Muscle of arm (tissue), 12 donors: Measurements from ENCODE around the gene DPP7. TPM values are rescaled to one million over a fixed set of nuclear protein-coding genes. Genes with fewer than 3 reads are reported as not detected.

Source experiments
- DNase-seq: peaks from one replicate; pipeline ENCODE4 v3.0.0-alpha.2; 2013
- polyA plus RNA-seq, 12 donors: library from polyadenylated mRNA; unstranded; fragments of 120-200 nt; gene quantifications; one replicate each; pipeline ENCODE4 v1.2.1, GENCODE V29; 2013; ENCODE audit not compliant: insufficient read length in 12 of 12

DPP7 gene
- polyA plus RNA-seq, 12 donors: 16.7 to 86.0 (median 23.7) TPM; not detected in 1

DNA sequence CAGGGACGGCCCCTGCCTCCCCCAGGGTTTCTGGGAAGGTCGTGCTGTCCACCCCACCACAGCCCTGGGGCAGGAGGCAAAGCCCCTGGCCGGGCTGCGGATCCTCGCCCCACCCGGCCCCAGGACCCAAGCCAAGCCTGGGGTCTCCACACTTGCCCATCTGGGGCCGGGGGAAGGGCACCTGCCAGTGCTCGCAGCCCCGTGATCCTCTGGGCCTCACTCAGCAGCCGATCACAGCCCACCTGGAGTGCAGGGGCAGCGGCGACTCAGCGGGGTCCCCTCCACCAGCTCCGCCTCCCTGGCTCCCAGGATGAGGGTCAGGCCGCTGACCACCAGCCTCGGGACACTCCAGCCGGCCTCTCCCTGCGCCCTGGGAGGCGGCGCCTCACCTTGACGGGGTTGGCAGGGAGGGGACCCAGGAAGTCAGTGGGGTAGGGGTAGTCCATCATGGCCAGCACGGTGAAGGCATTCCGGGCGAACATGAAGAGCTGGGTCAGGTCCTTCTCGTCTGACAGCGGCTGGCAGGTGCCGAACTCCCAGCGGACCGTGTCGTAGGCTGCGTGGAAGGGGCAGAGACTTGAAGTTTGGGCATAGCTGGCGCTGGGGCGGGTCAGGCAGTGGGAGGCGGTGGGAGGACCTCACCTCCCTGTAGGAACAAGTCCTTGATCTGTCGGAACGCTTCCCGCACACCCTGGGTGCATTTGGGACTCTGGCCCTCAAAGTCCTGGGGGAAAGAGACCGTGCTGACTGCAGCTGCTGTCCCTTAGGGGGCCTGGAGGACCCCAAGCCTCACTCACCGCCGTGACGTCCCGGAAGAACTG lies 1.8 kb downstream of the DPP7 start:
- DNase-seq: no peak

DNA sequence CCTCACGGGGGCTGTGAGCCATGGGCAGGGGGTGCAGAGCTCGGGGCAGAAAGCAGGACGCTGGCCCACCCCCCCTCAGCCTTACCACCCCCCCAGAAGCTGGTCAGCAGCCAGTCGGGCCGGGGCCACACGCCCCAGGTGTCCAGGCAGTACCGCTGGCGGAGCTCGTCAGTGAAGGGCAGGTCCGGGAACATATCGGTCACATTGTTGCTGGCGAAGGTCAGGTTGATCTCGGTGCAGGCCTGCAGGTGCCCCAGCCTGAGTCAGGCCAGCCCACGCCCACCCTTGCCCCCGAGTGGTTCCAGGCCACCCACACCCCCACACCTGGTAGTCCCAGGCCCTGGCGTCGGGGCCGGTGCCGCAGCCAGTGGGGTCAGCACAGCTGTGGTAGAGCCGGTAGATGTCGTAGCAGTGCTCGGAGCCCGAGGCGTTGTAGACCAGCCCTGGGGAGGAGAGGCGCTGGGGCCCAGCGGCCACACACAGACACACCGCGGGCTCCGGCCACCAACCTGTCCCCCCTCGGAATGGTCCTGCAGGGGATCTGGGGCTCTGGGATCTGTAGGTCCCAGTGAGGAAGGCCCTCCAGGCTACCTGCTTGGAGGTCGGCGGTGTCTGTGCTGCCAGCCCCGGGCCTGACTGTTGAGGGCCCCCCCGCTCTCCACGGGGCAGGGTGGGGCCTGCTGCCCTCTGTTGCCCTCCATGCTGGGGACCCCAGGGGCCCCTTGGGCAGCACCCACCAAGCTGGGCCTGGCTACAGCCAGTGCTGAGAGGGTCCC lies 2.6 kb downstream of the DPP7 start:
- DNase-seq: no peak

DNA sequence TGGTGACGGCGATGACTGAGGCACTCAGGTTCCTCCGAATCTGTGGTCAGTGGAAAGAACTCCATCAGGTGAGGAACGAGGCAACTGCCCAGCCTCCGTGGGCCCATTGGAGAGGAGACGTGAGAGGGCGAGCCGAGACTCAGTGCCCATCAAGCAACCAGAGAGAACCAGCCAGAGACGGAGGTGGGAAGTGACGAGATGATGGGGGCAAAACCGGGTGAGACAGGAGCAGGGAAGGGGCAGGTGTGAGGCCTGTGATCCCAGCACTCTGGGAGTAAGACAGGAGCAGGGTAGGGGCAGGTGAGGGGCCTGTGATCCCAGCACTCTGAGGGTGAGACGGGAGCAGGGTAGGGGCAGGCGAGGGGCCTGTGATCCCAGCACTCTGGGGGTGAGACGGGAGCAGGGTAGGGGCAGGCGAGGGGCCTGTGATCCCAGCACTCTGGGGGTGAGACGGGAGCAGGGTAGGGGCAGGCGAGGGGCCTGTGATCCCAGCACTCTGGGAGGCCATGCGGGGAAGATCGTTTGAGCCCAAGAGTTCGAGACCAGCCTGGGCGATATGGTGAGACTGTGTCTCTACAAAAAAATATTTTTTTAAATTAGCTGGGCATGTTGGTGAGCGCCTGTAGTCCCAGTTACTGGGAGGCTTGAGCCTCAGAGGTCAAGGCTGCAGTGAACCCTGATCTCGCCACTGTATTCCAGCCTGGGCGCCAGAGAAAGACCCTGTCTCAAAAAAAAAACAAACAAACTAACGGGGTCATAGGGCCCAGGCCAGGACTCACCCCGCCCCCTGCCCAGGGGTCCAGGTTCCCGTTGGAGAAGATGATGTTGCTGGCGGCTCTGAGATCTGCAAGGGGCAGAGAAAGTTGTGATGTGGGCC lies 3.4 kb downstream of the DPP7 start:
- no peak for DNase-seq

GRCh38 chr9:137110147-137110910 lies 4.2 kb downstream of the DPP7 start:
- no peak for DNase-seq

DNA sequence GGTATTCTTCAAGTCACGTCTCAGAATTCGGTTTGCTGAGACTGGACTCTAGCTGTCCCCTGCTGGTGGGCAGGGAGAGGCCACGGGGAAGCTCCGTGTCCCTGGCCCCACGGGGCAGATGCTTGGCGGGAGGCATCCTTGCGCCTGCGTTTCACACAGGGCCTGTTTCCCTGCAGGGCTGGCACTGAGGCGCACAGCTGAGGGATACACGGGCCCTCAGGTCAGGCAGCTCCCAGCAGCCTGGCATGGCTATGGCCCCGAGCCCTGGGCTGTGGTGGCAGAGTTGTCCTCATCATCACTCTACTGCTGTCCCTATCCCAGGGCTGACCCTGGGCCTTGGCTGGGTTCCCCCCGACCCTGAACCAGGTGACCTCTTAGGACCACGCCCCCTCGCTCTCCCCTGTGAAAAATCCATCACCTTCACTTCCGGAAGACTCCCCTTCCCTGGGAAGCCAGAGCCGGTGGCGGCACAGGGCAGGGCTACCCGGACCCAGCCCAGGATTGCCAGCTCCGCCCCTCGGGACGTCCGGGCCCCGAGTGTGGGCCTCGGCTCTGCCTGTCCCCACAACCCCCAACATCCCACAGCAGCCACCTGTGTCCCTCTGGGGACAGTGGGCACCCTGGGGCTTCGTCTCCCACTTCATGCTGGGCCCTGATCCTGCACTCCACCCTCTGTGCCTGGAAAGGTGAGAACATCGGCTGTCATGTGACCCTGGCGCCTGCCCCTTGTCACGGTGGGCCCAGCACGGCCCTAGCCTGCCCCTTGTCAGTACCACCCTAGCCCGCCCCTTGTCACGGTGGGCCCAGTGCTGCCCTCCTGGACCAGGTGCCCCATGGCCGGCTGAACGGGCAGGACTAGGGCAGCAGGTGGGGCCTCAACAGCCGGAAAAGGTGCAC lies 5.0 kb downstream of the DPP7 start:
- no peak for DNase-seq

- no peak for DNase-seq
Observed at GRCh38 chr9:137108608-137109249, 5.8 kb downstream of the DPP7 start.

DNA sequence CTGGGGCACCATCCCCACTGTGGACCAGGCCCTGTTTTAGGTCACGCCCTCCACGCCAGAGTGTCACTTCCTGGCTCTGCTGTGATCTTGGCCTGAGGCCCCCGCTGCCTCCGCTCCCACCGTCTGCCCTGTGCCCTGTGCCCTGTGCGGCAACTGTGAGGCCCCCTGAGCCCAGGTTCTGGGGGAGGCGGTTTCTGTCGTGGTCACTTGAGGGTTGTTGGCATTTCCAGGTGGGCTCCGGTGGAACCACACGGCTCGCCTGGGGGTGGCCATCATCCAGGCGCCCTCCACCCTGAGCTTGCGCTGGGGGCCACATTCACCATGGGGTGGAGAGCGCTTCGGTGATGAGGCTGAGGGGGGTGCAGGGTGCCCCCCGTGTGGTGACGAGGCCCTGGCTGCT lies 6.6 kb downstream of the DPP7 start:
- DNase-seq: no peak

- DNase-seq: no peak
Observed at GRCh38 chr9:137107312-137107921, 7.1 kb downstream of the DPP7 start.

DNA sequence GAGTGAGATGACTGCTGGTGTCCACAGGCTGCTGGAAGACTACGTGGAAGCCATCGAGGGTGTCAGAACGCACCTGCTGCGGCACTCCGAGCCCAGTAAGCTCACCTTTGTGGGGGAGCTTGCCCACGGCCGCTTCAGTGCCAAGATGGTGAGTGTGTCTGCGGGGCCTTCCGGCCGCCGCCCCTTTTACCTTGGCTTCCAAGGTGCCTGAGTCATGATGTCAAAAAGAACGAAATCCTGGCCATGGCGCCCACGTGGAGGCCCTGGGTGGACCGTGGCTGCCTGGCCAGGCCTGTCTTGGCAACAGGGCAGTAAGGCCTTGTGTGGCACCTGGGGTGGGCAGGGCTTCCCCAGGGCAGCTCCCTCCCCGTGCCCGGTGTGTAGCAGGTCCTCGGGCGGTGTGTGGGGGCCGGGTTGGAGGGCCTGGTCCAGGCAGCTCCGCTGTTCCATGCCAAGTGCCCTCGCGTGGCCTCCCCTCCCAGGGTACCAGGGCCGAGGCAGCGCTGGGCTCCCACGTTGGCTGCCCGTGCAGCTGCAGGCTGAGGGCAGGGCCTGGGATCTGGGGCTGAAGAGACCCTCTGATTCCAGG lies 7.8 kb downstream of the DPP7 start:
- DNase-seq: no peak

GRCh38 chr9:137105814-137106661 lies 8.5 kb downstream of the DPP7 start:
- DNase-seq: no peak

DNA sequence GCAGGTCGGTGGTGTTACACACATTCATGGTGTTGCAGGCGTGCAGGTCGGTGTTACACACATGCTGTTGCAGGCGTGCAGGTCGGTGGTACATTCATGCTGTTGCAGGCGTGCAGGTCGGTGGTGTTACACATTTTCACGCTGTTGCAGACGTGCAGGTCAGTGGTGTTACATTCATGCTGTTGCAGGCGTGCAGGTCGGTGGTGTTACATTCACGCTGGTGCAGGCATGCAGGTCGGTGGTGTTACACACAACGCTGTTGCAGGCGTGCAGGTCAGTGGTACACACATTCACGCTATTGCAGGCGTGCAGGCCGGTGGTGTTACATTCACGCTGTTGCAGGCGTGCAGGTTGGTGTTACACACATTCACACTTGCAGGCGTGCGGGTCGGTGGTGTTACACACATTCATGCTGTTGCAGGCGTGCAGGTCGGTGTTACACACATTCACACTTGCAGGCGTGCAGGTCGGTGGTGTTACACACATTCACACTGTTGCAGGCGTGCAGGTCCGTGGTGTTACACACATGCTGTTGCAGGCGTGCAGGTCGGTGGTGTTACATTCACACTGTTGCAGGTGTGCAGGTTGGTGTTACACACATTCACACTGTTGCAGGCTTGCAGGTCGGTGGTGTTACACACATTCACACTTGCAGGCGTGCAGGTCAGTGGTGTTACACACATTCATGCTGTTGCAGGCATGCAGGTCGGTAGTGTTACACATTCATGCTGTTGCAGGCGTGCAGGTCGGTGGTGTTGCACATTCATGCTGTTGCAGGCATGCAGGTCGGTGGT lies 11.1 kb downstream of the DPP7 start:
- DNase-seq: no peak

GRCh38 chr9:137099231-137099630 lies 15.3 kb downstream of the DPP7 start:
- no peak for DNase-seq

- no peak for DNase-seq
Observed at GRCh38 chr9:137097761-137098462, 16.6 kb downstream of the DPP7 start.

DNA sequence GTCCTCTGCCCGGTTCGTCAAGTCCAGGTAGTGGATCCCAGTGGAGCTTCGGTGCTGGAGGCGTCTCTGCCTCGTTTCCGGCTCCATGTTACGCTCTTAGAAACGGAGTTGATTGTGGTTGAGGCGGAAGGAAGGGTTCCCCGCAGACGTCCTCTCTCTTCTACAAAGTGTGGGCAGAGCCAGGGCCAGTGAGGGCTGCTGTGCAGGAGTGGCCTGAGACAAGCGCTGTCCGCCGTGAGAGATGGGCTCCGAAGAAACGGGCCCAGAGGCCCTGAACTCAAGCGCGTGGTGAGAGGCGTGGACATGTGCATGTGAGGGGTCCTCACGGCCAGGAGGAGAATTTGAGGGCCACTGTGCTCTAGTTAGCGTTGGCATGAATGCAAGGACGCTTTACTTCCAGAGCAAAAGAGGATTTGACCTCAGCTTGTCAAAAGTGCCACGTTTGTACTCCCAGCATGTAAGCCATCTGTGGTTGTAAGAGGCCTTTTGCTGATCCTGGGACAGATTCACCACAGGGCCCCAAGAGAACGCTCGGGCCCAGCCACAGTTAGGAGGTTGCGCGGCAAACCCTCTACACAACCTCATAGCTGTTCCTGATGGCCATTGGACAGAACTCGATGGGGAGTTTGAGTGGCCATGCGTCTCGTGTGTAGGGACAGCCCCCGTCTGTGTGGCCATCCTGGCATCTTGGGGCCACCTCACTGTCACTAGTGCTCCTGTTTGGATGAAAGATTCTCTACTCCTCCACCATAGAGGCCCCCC lies 17.6 kb downstream of the DPP7 start:
- DNase-seq: no peak

DNA sequence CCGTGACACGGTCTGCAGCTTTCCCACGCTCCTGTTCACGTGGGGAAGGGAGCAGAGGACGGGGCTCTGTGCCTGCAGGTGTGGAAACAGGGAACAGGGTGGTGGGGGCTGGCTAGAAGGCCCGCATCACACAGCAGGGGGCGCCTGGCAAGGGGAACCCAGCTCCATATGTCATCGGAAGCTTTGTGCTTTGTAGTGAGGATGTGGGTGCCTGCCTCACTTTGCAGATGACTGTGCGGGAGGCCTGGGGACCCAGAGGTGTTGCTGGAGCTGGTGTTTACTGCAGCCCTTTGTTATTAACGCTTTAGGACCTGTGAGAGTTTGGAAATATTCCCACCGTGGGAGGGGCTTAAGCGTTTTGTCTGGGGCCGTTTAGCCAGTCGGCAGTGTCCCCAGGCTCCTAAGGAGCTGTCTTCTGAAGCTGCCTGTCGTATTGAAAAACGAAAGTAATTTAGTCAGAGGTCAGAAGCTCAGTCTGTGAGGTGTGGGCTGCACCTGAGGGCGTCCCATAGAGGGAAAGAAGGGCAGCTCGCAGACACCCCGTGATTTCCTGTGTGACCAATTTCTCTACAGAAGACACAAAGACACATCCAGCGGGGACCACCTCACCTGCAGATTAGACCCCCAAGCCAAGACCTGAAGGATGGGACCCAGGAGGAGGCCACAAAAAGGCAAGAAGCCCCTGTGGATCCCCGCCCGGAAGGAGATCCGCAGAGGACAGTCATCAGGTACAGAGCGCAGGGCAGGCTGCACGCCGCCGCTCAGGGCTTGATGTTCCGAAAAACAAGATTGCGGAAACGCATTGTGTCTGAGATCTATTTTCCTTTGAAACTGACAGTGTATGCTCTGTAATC lies 18.6 kb downstream of the DPP7 start:
- DNase-seq: no peak
